ENCODE measurements around the gene ZNF343. TPM values are rescaled to one million over a fixed set of nuclear protein-coding genes. Genes with fewer than 3 reads are reported as not detected.
A peak's percentile ranks its signal among the peaks of the same experiment; 100 is the strongest.
"Not testable (repeated sequence)": the region's sequence is repeated elsewhere in the genome, so short reads cannot be mapped to it uniquely, and the experiment has no call there.

ZNF343 gene
- total RNA-seq, 2 donors from 2014 or later, result 9.3 to 16.9 TPM

- Histone ChIP-seq H3K27me3 (replicated peaks; ENCODE audit: insufficient read depth) (no peaks in the 10 kb centered on the region), H3K27ac (no peak overlapping the region), H3K4me1 (ENCODE audit: control insufficient read depth in 1 of 2, low read depth in 2 of 2) (peaks cover 0 to 13% of the 10 kb centered on the region in 2 donors), H3K4me3 (peak overlapping the region; percentile 89), H3K36me3 (no peaks in the 10 kb centered on the region), H3K9me3 (no peaks in the 10 kb centered on the region)
- TF ChIP-seq, protein P1, sequence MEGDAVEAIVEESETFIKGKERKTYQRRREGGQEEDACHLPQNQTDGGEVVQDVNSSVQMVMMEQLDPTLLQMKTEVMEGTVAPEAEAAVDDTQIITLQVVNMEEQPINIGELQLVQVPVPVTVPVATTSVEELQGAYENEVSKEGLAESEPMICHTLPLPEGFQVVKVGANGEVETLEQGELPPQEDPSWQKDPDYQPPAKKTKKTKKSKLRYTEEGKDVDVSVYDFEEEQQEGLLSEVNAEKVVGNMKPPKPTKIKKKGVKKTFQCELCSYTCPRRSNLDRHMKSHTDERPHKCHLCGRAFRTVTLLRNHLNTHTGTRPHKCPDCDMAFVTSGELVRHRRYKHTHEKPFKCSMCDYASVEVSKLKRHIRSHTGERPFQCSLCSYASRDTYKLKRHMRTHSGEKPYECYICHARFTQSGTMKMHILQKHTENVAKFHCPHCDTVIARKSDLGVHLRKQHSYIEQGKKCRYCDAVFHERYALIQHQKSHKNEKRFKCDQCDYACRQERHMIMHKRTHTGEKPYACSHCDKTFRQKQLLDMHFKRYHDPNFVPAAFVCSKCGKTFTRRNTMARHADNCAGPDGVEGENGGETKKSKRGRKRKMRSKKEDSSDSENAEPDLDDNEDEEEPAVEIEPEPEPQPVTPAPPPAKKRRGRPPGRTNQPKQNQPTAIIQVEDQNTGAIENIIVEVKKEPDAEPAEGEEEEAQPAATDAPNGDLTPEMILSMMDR (IDR thresholded peaks at IDR 0.05), result no peak
- no peak for ATAC-seq (ENCODE audit: insufficient number of reproducible peaks, low FRiP score, low read depth)
- no peak for DNase-seq (ENCODE audit: low spot score)
Observed at GRCh38 chr20:2509794-2510193, 1.1 kb upstream of the ZNF343 start.

- DNase-seq (ENCODE audit: low spot score), result no peak
Observed at GRCh38 chr20:2509468-2509781, 710 bp upstream of the ZNF343 start.

DNA sequence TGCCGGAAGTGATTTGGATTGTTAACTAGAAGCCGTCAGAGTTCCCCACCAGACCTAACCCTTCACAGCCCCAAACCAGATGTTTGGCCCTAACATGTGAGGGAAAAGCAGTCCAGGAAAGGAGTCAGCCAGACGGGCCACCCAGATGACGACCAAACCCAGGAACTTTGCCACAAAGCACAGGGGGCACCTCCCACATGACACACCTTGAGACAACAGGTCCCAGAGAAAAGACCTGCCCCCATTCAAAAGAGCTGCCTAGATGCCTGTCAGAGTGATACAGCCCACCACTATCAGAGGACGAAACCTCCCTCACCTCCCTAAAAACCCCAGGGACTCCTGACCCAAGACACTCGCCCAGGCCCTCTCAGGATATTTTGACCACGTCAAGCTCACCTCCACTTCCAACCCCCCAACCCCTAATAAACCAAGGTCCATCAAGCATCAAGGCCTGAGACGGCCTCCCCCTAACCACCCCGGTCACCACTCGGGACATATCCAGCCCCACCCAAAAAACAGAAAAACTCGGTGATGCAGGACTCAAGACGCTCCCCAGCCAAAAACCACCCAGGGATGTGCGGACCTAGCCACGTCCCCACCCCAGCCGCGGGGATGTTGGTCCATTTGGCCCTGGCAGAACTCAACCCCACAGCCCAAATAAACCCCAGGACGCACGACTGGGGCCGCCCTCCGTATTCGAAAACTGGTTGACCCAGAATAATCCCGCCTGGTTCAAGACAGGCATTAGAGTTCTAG is 662 bp downstream of the ZNF343 start:
- no peaks in the 10 kb centered on the region for H3K36me3 ChIP-seq

More at GRCh38 chr20:2509468-2509781, 710 bp upstream of the ZNF343 start:
- Histone ChIP-seq H3K27me3 (replicated peaks; ENCODE audit: insufficient read depth) (no peaks in the 10 kb centered on the region), H3K27ac (peak overlapping the region; percentile 73 to 82), H3K4me1 (ENCODE audit: control insufficient read depth in 1 of 2, low read depth in 2 of 2) (peaks cover 0 to 13% of the 10 kb centered on the region in 2 donors), H3K36me3 (no peaks in the 10 kb centered on the region), H3K4me3 (peak overlapping the region; percentile 89), H3K9me3 (no peaks in the 10 kb centered on the region)
- ATAC-seq (ENCODE audit: insufficient number of reproducible peaks, low FRiP score, low read depth), result no peak
- TF ChIP-seq, protein P1 (IDR thresholded peaks at IDR 0.05), result no peak

GRCh38 chr20:2507464-2507863 is 1.3 kb downstream of the ZNF343 start:
- peaks cover 0 to 13% of the 10 kb centered on the region in 2 donors for H3K4me1 ChIP-seq (ENCODE audit: control insufficient read depth in 1 of 2, low read depth in 2 of 2)
- H3K27ac ChIP-seq, result no peak overlapping the region
- DNase-seq (ENCODE audit: low spot score) (no peak), ATAC-seq (ENCODE audit: insufficient number of reproducible peaks, low FRiP score, low read depth) (no peak)
- H3K9me3 ChIP-seq, result no peaks in the 10 kb centered on the region
- peak overlapping the region; percentile 89 for H3K4me3 ChIP-seq
- TF ChIP-seq, protein P1 (IDR thresholded peaks at IDR 0.05), result no peak
- H3K36me3 ChIP-seq, result no peaks in the 10 kb centered on the region
- no peaks in the 10 kb centered on the region for H3K27me3 ChIP-seq (replicated peaks; ENCODE audit: insufficient read depth)

More for the DNA sequence above, 662 bp downstream of the ZNF343 start:
- TF ChIP-seq, protein P1 (IDR thresholded peaks at IDR 0.05), result no peak
- Histone ChIP-seq H3K27me3 (replicated peaks; ENCODE audit: insufficient read depth) (no peaks in the 10 kb centered on the region), H3K4me1 (ENCODE audit: control insufficient read depth in 1 of 2, low read depth in 2 of 2) (peaks cover 0 to 13% of the 10 kb centered on the region in 2 donors), H3K4me3 (peak overlapping the region; percentile 89), H3K27ac (peak overlapping the region; percentile 73 to 82), H3K9me3 (no peaks in the 10 kb centered on the region)
- ATAC-seq (ENCODE audit: insufficient number of reproducible peaks, low FRiP score, low read depth), result peak; percentile 18
- DNase-seq (ENCODE audit: low spot score), result no peak

DNA sequence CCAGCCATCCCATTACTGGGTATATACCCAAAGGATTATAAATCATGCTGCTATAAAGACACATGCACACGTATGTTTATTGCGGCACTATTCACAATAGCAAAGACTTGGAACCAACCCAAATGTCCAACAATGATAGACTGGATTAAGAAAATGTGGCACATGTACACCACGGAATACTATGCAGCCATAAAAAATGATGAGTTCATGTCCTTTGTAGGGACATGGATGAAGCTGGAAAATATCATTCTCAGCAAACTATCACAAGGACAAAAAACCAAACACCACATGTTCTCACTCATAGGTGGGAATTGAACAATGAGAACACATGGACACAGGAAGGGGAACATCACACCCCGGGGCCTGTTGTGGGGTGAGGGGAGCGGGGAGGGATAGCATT is 2.3 kb downstream of the ZNF343 start:
- not testable (repeated sequence) for H3K4me3 ChIP-seq; ATAC-seq (ENCODE audit: insufficient number of reproducible peaks, low FRiP score, low read depth); H3K27ac ChIP-seq; H3K9me3 ChIP-seq; H3K27me3 ChIP-seq (replicated peaks; ENCODE audit: insufficient read depth); H3K36me3 ChIP-seq; DNase-seq (ENCODE audit: low spot score)
- peaks cover 0 to 13% of the 10 kb centered on the region in 2 donors for H3K4me1 ChIP-seq (ENCODE audit: control insufficient read depth in 1 of 2, low read depth in 2 of 2)

GRCh38 chr20:2504803-2505202 is 3.9 kb downstream of the ZNF343 start:
- not testable (repeated sequence) for ATAC-seq (ENCODE audit: insufficient number of reproducible peaks, low FRiP score, low read depth); H3K9me3 ChIP-seq; H3K36me3 ChIP-seq; H3K27ac ChIP-seq; DNase-seq (ENCODE audit: low spot score); H3K4me3 ChIP-seq; H3K27me3 ChIP-seq (replicated peaks; ENCODE audit: insufficient read depth)
- H3K4me1 ChIP-seq (ENCODE audit: control insufficient read depth in 1 of 2, low read depth in 2 of 2), result peaks cover 0 to 13% of the 10 kb centered on the region in 2 donors

DNA sequence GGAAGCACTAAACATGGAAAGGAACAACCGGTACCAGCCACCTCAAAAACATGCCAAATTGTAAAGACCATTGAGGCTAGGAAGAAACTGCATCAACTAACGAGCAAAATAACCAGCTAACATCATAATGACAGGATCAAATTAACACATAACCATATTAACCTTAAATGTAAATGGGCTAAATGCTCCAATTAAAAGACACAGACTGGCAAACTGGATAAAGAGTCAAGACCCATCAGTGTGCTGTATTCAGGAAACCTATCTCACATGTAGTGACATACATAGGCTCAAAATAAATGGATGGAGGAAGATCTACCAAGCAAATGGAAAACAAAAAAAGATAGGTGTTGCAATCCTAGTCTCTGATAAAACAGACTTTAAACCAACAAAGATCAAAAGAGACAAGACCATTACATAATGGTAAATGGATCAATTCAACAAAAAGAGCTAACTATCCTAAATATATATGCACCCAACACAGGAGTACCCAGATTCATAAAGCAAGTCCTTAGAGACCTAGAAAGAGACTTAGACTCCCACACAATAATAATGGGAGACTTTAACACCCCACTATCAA is 5.8 kb downstream of the ZNF343 start:
- ATAC-seq (ENCODE audit: insufficient number of reproducible peaks, low FRiP score, low read depth), result not testable (repeated sequence)

More for the DNA sequence above, 5.8 kb downstream of the ZNF343 start:
- H3K9me3 ChIP-seq; DNase-seq (ENCODE audit: low spot score); H3K27me3 ChIP-seq (replicated peaks; ENCODE audit: insufficient read depth); H3K27ac ChIP-seq; H3K4me1 ChIP-seq (ENCODE audit: control insufficient read depth in 1 of 2, low read depth in 2 of 2); H3K4me3 ChIP-seq: not testable (repeated sequence)
- peaks cover 19% of the 10 kb centered on the region for H3K36me3 ChIP-seq

Measured in thoracic aorta (tissue), 2 donors.